Chondrocyte (in vitro differentiated cells): ENCODE measurements around the gene RASGRF1. TPM values are rescaled to one million over a fixed set of nuclear protein-coding genes. Genes with fewer than 3 reads are reported as not detected.
"Not testable (repeated sequence)": the region's sequence is repeated elsewhere in the genome, so short reads cannot be mapped to it uniquely, and the experiment has no call there.

Source experiments
- DNase-seq: peaks from one replicate; pipeline ENCODE4 v3.0.0; 2021; ENCODE audit warnings: mixed read lengths, low spot score
- H3K27ac Mint-ChIP-seq: one replicate; pipeline ENCODE4 v1.8.0; 2021; ENCODE audit warnings: mild to moderate bottlenecking, moderate library complexity, mixed read lengths; ENCODE audit not compliant: unreplicated experiment
- H3K27me3 Mint-ChIP-seq: 2 replicates; pipeline ENCODE4 v1.8.0; 2021; ENCODE audit warnings: low read depth, mixed read lengths
- H3K36me3 Mint-ChIP-seq: 2 replicates; pipeline ENCODE4 v1.8.0; 2021; ENCODE audit warnings: low read depth, mixed read lengths
- H3K4me1 Mint-ChIP-seq: 2 replicates; pipeline ENCODE4 v1.8.0; 2021; ENCODE audit warnings: low read depth, mild to moderate bottlenecking, mixed read lengths
- H3K4me3 Mint-ChIP-seq: one replicate; pipeline ENCODE4 v1.8.0; 2021; ENCODE audit warnings: mild to moderate bottlenecking, moderate library complexity, mixed read lengths; ENCODE audit not compliant: unreplicated experiment
- H3K9me3 Mint-ChIP-seq: 2 replicates; pipeline ENCODE4 v1.8.0; 2021; ENCODE audit warnings: low read depth, mixed read lengths
- CTCF ChIP-seq: fragments of 200-600 bp; sonication (generic); IDR thresholded peaks from 2 replicates; pipeline ENCODE4 v1.5.0; 2021; ENCODE audit warnings: antibody characterized with exemption, mild to moderate bottlenecking, moderate library complexity
- total RNA-seq: library from RNA; stranded (reverse); gene quantifications from 3 replicates; pipeline ENCODE4 v1.2.1, GENCODE V29; 2021

The RASGRF1 gene
- total RNA-seq, 1 donor from 2014 or later, result 0.10 TPM

- no peak for TF ChIP-seq CTCF
- Mint-ChIP-seq H3K27ac (no peak overlapping the region), H3K27me3 (no peaks in the 10 kb centered on the region), H3K9me3 (no peaks in the 10 kb centered on the region), H3K36me3 (peaks cover 5% of the 10 kb centered on the region), H3K4me3 (no peak overlapping the region), H3K4me1 (peaks cover 13% of the 10 kb centered on the region)
- DNase-seq, result no peak
Measured at GRCh38 chr15:78930577-78931388, 159.8 kb downstream of the RASGRF1 start.

- DNase-seq, result no peak
- peaks cover 5% of the 10 kb centered on the region for H3K36me3 Mint-ChIP-seq
- no peak for TF ChIP-seq CTCF
- H3K27ac Mint-ChIP-seq, result no peak overlapping the region
- no peak overlapping the region for H3K4me3 Mint-ChIP-seq
- no peaks in the 10 kb centered on the region for H3K9me3 Mint-ChIP-seq
- peaks cover 13% of the 10 kb centered on the region for H3K4me1 Mint-ChIP-seq
- H3K27me3 Mint-ChIP-seq, result no peaks in the 10 kb centered on the region
Measured at GRCh38 chr15:78929536-78930264, 160.9 kb downstream of the RASGRF1 start.

GRCh38 chr15:78928616-78929093 lies 161.9 kb downstream of the RASGRF1 start:
- TF ChIP-seq CTCF, result no peak
- Mint-ChIP-seq H3K9me3 (no peaks in the 10 kb centered on the region), H3K4me1 (peaks cover 4% of the 10 kb centered on the region), H3K27ac (no peak overlapping the region), H3K27me3 (no peaks in the 10 kb centered on the region), H3K4me3 (no peak overlapping the region), H3K36me3 (peaks cover 8% of the 10 kb centered on the region)
- DNase-seq, result no peak

- not testable (repeated sequence) for H3K9me3 Mint-ChIP-seq, H3K4me3 Mint-ChIP-seq, H3K27ac Mint-ChIP-seq, H3K4me1 Mint-ChIP-seq, H3K27me3 Mint-ChIP-seq, DNase-seq, H3K36me3 Mint-ChIP-seq
Measured at GRCh38 chr15:78928176-78928575, 162.4 kb downstream of the RASGRF1 start.

- no peak for TF ChIP-seq CTCF
- H3K36me3 Mint-ChIP-seq, result peaks cover 12% of the 10 kb centered on the region
- no peaks in the 10 kb centered on the region for H3K4me1 Mint-ChIP-seq
- no peak overlapping the region for H3K4me3 Mint-ChIP-seq
- no peak overlapping the region for H3K27ac Mint-ChIP-seq
- no peaks in the 10 kb centered on the region for H3K27me3 Mint-ChIP-seq
- no peaks in the 10 kb centered on the region for H3K9me3 Mint-ChIP-seq
- no peak for DNase-seq
Measured at GRCh38 chr15:78927077-78927790, 163.3 kb downstream of the RASGRF1 start.
